Measurements from ENCODE around the gene MS4A3.

DNA sequence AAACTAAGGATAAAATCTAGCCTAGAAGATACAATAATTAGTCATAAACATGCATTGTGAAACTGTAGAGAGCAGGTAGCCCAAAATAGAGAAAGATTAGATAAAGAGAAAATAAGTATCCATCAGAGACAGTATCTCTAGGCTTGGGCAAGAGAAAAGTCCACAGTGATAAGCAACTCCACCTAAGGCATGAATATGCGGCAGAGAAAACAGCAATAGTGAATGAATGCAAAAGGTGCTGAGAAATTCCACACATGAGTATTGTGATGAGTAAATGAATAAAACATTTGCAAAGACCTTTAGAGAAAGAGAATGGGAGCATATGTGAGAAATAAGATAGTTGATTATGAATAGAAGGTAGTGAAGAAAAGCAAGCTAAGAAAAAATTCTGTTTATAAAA lies 40.7 kb downstream of the MS4A3 start:
- TF ChIP-seq, protein P1, sequence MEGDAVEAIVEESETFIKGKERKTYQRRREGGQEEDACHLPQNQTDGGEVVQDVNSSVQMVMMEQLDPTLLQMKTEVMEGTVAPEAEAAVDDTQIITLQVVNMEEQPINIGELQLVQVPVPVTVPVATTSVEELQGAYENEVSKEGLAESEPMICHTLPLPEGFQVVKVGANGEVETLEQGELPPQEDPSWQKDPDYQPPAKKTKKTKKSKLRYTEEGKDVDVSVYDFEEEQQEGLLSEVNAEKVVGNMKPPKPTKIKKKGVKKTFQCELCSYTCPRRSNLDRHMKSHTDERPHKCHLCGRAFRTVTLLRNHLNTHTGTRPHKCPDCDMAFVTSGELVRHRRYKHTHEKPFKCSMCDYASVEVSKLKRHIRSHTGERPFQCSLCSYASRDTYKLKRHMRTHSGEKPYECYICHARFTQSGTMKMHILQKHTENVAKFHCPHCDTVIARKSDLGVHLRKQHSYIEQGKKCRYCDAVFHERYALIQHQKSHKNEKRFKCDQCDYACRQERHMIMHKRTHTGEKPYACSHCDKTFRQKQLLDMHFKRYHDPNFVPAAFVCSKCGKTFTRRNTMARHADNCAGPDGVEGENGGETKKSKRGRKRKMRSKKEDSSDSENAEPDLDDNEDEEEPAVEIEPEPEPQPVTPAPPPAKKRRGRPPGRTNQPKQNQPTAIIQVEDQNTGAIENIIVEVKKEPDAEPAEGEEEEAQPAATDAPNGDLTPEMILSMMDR (IDR thresholded peaks at IDR 0.05): no peak
- TF ChIP-seq EP300 (IDR thresholded peaks at IDR 0.05): no peak
